RPMI8226 (cell line): Measurements from ENCODE around the gene DHRS3.
"Not testable (repeated sequence)": the region's sequence is repeated elsewhere in the genome, so short reads cannot be mapped to it uniquely, and the experiment has no call there.

Source experiments
- DNase-seq: peaks from one replicate; pipeline ENCODE4 v3.0.0-alpha.2; 2015

DHRS3 gene

GRCh38 chr1:12537294-12537693 is 80.7 kb downstream of the DHRS3 start:
- no peak for DNase-seq

- DNase-seq = no peak
These were observed 81.9 kb downstream of the DHRS3 start for GRCh38 chr1:12536023-12536639.

GRCh38 chr1:12532405-12533315 is 85.3 kb downstream of the DHRS3 start:
- DNase-seq = no peak

- no peak for DNase-seq
These were observed 86.9 kb downstream of the DHRS3 start for GRCh38 chr1:12531179-12531499.

GRCh38 chr1:12530462-12531178 is 87.4 kb downstream of the DHRS3 start:
- no peak for DNase-seq

GRCh38 chr1:12529640-12530174 is 88.3 kb downstream of the DHRS3 start:
- no peak for DNase-seq

- DNase-seq = no peak
These were observed 89.8 kb downstream of the DHRS3 start for GRCh38 chr1:12528021-12528852.

- DNase-seq = no peak
These were observed 90.4 kb downstream of the DHRS3 start for GRCh38 chr1:12527564-12527963.

GRCh38 chr1:12525311-12526181 is 92.5 kb downstream of the DHRS3 start:
- no peak for DNase-seq

- DNase-seq = no peak
These were observed 93.7 kb downstream of the DHRS3 start for GRCh38 chr1:12524266-12524665.

GRCh38 chr1:12522780-12523179 is 95.2 kb downstream of the DHRS3 start:
- not testable (repeated sequence) for DNase-seq

GRCh38 chr1:12521096-12521495 is 96.9 kb downstream of the DHRS3 start:
- no peak for DNase-seq

- no peak for DNase-seq
These were observed 98.2 kb downstream of the DHRS3 start for GRCh38 chr1:12519693-12520364.

GRCh38 chr1:12518931-12519692 is 98.9 kb downstream of the DHRS3 start:
- no peak for DNase-seq
